HepG2 (cell line): ENCODE measurements around the gene CCL4L2.
"Not testable (repeated sequence)": the region's sequence is repeated elsewhere in the genome, so short reads cannot be mapped to it uniquely, and the experiment has no call there.

Source experiments
- SNAPC5 ChIP-seq: sonication (generic); formaldehyde crosslinking; IDR thresholded peaks from 2 replicates; pipeline ENCODE4 v1.8.1; 2023; ENCODE audit warnings: mild to moderate bottlenecking, missing genetic modification reagents, borderline replicate concordance
- ZBTB43 ChIP-seq: sonication (generic); formaldehyde crosslinking; conservative IDR thresholded peaks from 2 replicates; pipeline ENCODE4 v1.4.0; 2020; ENCODE audit warnings: missing genetic modification reagents

GRCh38 chr17:36221581-36222100 lies 10.8 kb downstream of the CCL4L2 start:
- not testable (repeated sequence) for TF ChIP-seq ZBTB43 (CRISPR knock-in tag); SNAPC5
